ENCODE measurements around the gene CCDC157. TPM values are rescaled to one million over a fixed set of nuclear protein-coding genes. Genes with fewer than 3 reads are reported as not detected.

Gene CCDC157
- total RNA-seq, 1 donor from 2014 or later, result 7.0 TPM

- TF ChIP-seq, protein P1, sequence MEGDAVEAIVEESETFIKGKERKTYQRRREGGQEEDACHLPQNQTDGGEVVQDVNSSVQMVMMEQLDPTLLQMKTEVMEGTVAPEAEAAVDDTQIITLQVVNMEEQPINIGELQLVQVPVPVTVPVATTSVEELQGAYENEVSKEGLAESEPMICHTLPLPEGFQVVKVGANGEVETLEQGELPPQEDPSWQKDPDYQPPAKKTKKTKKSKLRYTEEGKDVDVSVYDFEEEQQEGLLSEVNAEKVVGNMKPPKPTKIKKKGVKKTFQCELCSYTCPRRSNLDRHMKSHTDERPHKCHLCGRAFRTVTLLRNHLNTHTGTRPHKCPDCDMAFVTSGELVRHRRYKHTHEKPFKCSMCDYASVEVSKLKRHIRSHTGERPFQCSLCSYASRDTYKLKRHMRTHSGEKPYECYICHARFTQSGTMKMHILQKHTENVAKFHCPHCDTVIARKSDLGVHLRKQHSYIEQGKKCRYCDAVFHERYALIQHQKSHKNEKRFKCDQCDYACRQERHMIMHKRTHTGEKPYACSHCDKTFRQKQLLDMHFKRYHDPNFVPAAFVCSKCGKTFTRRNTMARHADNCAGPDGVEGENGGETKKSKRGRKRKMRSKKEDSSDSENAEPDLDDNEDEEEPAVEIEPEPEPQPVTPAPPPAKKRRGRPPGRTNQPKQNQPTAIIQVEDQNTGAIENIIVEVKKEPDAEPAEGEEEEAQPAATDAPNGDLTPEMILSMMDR (IDR thresholded peaks at IDR 0.05), result peak in 1 of 3 experiments; percentile 6
Observed at GRCh38 chr22:30423301-30423958, 66.6 kb downstream of the CCDC157 start.

GRCh38 chr22:30423959-30424533 lies 67.2 kb downstream of the CCDC157 start:
- peaks cover 0 to 2% of the 10 kb centered on the region in 2 donors for H3K36me3 ChIP-seq
- intact Hi-C loops (cut with DNase I), result loop anchor here (1.0 to 10.0 kb wide), 9 partner anchors 27 to 1157 kb away; partner anchors contain the start of genes EWSR1, NF2, PES1 and PIK3IP1
- peak; percentile 98 to 100 for DNase-seq (ENCODE audit: low spot score in 2 of 2)
- H3K27ac ChIP-seq, result peak overlapping the region; percentile 98
- H3K4me1 ChIP-seq, result peaks cover 14 to 35% of the 10 kb centered on the region in 2 donors
- peak overlapping the region; percentile 57 to 86 for H3K4me3 ChIP-seq
- no peaks in the 10 kb centered on the region for H3K9me3 ChIP-seq
- TF ChIP-seq, protein P1 (IDR thresholded peaks at IDR 0.05), result no peak
- H3K27me3 ChIP-seq, result no peaks in the 10 kb centered on the region

More at GRCh38 chr22:30423301-30423958, 66.6 kb downstream of the CCDC157 start:
- Histone ChIP-seq H3K9me3 (no peaks in the 10 kb centered on the region), H3K4me3 (peak overlapping the region; percentile 57 to 86), H3K4me1 (peaks cover 14 to 35% of the 10 kb centered on the region in 2 donors), H3K36me3 (peaks cover 3 to 8% of the 10 kb centered on the region in 2 donors), H3K27ac (peak overlapping the region; percentile 98), H3K27me3 (no peaks in the 10 kb centered on the region)
- intact Hi-C loops (cut with DNase I), result loop anchor here (1.0 to 10.0 kb wide), 7 partner anchors 26 to 1156 kb away; partner anchors contain the start of genes EWSR1, NF2, PES1 and PIK3IP1
- DNase-seq (ENCODE audit: low spot score in 2 of 2), result peak; percentile 29 to 84

DNA sequence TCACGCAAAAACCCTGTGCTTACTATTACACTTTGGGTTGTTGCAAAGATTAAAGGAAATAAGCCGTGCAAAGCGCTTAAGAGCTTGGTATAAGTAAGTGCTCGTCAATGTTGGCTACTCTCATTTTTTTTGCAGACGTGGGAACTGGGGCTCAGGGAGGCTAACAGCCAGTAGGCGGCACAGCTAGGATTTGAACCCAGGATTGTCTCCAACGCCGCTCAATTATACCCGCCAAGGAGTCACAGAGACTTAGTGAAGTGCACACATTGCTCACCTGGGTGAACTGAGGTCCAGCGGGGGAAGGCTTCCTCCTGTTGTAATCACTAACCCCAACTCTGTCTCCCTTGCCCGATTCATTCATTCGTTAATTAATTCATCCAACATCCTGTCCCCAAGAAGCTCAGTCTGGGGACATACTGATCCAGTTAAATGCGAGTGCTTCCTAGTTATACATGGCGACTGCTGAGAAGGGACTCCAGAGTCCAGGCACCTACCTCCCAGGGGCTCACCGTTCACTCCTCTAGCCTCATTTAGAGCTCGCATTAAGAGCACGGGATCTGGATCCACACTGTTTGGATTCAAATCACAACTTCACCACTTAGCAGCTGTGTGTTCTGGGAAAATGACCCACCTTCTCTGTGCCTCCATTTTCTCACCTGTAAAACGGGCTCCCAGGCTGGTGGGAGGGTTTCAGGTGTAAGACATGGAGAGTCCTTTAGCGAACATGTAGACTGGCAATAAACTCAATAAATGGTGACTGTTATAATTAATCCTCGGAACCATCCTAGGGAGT lies 67.9 kb downstream of the CCDC157 start:
- intact Hi-C loops (cut with DNase I), result loop anchor here (1.0 to 10.0 kb wide), 7 partner anchors 38 to 1157 kb away; partner anchors contain the start of genes EWSR1, NF2, PIK3IP1 and RHBDD3
- peaks cover 14 to 35% of the 10 kb centered on the region in 2 donors for H3K4me1 ChIP-seq
- peak overlapping the region; percentile 98 for H3K27ac ChIP-seq
- TF ChIP-seq, protein P1 (IDR thresholded peaks at IDR 0.05), result no peak
- no peak for DNase-seq (ENCODE audit: low spot score in 2 of 2)
- peak overlapping the region; percentile 63 to 86 for H3K4me3 ChIP-seq
- H3K36me3 ChIP-seq, result no peaks in the 10 kb centered on the region
- no peaks in the 10 kb centered on the region for H3K27me3 ChIP-seq
- H3K9me3 ChIP-seq, result no peaks in the 10 kb centered on the region

DNA sequence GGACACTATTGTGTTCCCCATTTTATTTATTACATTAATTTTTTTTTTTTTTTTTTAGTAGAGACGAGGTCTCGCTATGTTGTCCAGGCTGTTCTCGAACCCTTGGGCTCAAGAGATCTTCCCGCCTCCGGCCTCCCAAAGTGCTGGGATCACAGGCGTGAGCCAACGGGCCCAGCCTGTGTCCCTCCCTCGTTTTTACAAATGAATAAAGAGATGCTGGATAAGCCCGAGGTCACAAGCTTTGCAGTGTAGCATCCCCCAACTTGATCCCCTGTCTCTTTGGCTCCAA lies 68.5 kb downstream of the CCDC157 start:
- Histone ChIP-seq H3K27ac (peak overlapping the region; percentile 66 to 80), H3K4me1 (peaks cover 14 to 31% of the 10 kb centered on the region in 2 donors), H3K27me3 (no peaks in the 10 kb centered on the region), H3K4me3 (peak overlapping the region; percentile 63 to 86), H3K36me3 (no peaks in the 10 kb centered on the region), H3K9me3 (no peaks in the 10 kb centered on the region)
- DNase-seq (ENCODE audit: low spot score in 2 of 2), result no peak
- TF ChIP-seq, protein P1 (IDR thresholded peaks at IDR 0.05), result no peak
- intact Hi-C loops (cut with DNase I), result loop anchor here (2.0 to 10.0 kb wide), 3 partner anchors 38 to 820 kb away; partner anchors contain the start of genes NF2, RNF215 and SELENOM

DNA sequence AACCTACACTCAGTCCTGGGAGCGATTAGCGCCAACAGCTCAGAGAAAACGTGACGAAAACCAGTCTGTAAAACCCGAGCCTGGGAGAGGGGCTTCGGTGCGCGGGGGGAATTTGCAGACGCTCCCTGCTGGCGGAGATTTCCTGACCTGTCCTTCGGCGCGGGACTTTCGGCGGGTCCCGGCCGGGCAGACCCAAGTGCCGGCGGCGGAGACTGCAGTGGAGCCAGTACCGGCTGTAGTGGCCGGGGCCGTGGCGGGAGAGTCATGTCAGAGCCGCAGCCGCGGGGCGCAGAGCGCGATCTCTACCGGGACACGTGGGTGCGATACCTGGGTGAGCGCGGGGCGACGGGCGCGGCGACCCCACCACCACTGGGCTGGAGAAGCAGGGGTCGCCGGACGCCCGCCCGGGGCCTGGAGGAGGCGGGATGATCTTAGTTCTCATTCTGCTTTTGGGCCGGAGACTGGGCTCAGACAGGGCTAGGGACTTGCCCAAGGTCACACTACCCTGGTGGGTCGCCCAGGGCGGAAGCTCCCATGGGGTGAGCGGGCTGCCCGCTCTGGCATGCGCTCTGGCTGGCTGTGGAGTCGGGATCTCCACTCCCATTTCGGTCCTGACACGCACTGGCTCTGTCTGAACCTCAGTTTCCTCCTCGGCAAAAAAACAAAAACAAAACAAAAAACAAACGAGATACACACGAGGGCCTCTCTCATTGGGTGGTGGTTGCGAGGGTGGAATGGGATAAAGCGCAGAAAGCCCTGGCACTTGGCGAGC lies 69.0 kb downstream of the CCDC157 start, which contains the start of gene MTFP1:
Gene MTFP1 (plus strand): TSS at position 153 of the 772 bp plus-strand sequence. CDS start 112 bp downstream, at position 265.
- no peaks in the 10 kb centered on the region for H3K27me3 ChIP-seq
- H3K9me3 ChIP-seq, result no peaks in the 10 kb centered on the region
- H3K4me3 ChIP-seq, result peak within 1 kb of the TSS; percentile 63 to 86
- intact Hi-C loops (cut with DNase I), result loop anchor here (1.0 to 10.0 kb wide), 4 partner anchors 39 to 821 kb away; partner anchors contain the start of genes NF2, RNF215 and SELENOM
- H3K27ac ChIP-seq, result peak within 1 kb of the TSS; percentile 98
- no peaks in the 10 kb centered on the region for H3K36me3 ChIP-seq
- TF ChIP-seq, protein P1 (IDR thresholded peaks at IDR 0.05), result no peak
- DNase-seq (ENCODE audit: low spot score in 2 of 2), result peak in 1 of 2 donors; percentile 73
- peaks cover 14 to 29% of the 10 kb centered on the region in 2 donors for H3K4me1 ChIP-seq

Data from ascending aorta (tissue), 2 donors.